CD4-positive, alpha-beta T cell treated with Interleukin-15 for 4 hours (primary cell): ENCODE results near the gene NRXN3.

Experiments
- DNase-seq: peaks from one replicate; pipeline ENCODE4 v3.0.0-alpha.2; 2020; ENCODE audit warnings: low spot score

The NRXN3 gene

GRCh38 chr14:78243187-78243586, 73.0 kb downstream of the NRXN3 start:
- no peak for DNase-seq

GRCh38 chr14:78245238-78245637, 75.1 kb downstream of the NRXN3 start:
- no peak for DNase-seq

- no peak for DNase-seq
Observed at GRCh38 chr14:78248501-78249090, 78.4 kb downstream of the NRXN3 start.

- no peak for DNase-seq
Observed at GRCh38 chr14:78251308-78251707, 81.1 kb downstream of the NRXN3 start.

GRCh38 chr14:78253986-78254385, 83.8 kb downstream of the NRXN3 start:
- no peak for DNase-seq

GRCh38 chr14:78254911-78255461, 84.8 kb downstream of the NRXN3 start:
- DNase-seq, result no peak

GRCh38 chr14:78259831-78260230, 89.7 kb downstream of the NRXN3 start:
- DNase-seq, result no peak

GRCh38 chr14:78278464-78279250, 108.5 kb downstream of the NRXN3 start:
- DNase-seq, result no peak

- no peak for DNase-seq
Observed at GRCh38 chr14:78282437-78282836, 112.3 kb downstream of the NRXN3 start.

GRCh38 chr14:78286210-78286609, 116.0 kb downstream of the NRXN3 start:
- DNase-seq, result no peak

- no peak for DNase-seq
Observed at GRCh38 chr14:78292003-78292402, 121.8 kb downstream of the NRXN3 start.

- no peak for DNase-seq
Observed at GRCh38 chr14:78297858-78298257, 127.7 kb downstream of the NRXN3 start.

GRCh38 chr14:78298298-78298697, 128.1 kb downstream of the NRXN3 start:
- DNase-seq, result no peak

- no peak for DNase-seq
Observed at GRCh38 chr14:78302841-78303240, 132.7 kb downstream of the NRXN3 start.

GRCh38 chr14:78307671-78308070, 137.5 kb downstream of the NRXN3 start:
- no peak for DNase-seq

GRCh38 chr14:78308079-78308478, 137.9 kb downstream of the NRXN3 start:
- no peak for DNase-seq

- DNase-seq, result no peak
Observed at GRCh38 chr14:78310272-78310671, 140.1 kb downstream of the NRXN3 start.

GRCh38 chr14:78313499-78313898, 143.3 kb downstream of the NRXN3 start:
- DNase-seq, result no peak

- DNase-seq, result no peak
Observed at GRCh38 chr14:78314484-78314883, 144.3 kb downstream of the NRXN3 start.

- no peak for DNase-seq
Observed at GRCh38 chr14:78316052-78316451, 145.9 kb downstream of the NRXN3 start.

- DNase-seq, result no peak
Observed at GRCh38 chr14:78316786-78317185, 146.6 kb downstream of the NRXN3 start.

GRCh38 chr14:78319406-78319805, 149.2 kb downstream of the NRXN3 start:
- DNase-seq, result no peak

- no peak for DNase-seq
Observed at GRCh38 chr14:78319887-78320635, 149.9 kb downstream of the NRXN3 start.
